ENCODE measurements around the gene REPS2. TPM values are rescaled to one million over a fixed set of nuclear protein-coding genes. Genes with fewer than 3 reads are reported as not detected.

The REPS2 gene
- total RNA-seq, 1 experiment from 2014 or later, result 3.7 TPM

- no peak overlapping the region for H4K8ac ChIP-seq (replicated peaks; ENCODE audit: insufficient read length, low read depth, low read length)
- no peaks in the 10 kb centered on the region for H3K4me1 ChIP-seq (ENCODE audit: insufficient read depth, low read length)
- no peak for DNase-seq
- no peak overlapping the region for H3K18ac ChIP-seq (ENCODE audit: insufficient read length, low read depth, low read length)
- H4K20me1 ChIP-seq (ENCODE audit: control insufficient read depth, insufficient read depth, insufficient read length), result no peaks in the 10 kb centered on the region
- no peak overlapping the region for H3K56ac ChIP-seq (ENCODE audit: insufficient read length, low read depth, low read length)
- H2BK15ac ChIP-seq (ENCODE audit: low read depth, low read length), result no peak overlapping the region
- no peak overlapping the region for H2BK120ac ChIP-seq (ENCODE audit: low read depth, low read length, poor library complexity, severe bottlenecking)
- H4K5ac ChIP-seq (ENCODE audit: insufficient read length, low read depth, low read length), result no peak overlapping the region
- Mint-ChIP-seq H3K36me3 (ENCODE audit: insufficient read depth in 1 of 3, low read depth in 3 of 3) (no peaks in the 10 kb centered on the region), H3K4me3 (no peak overlapping the region), H3K4me1 (peaks cover 12 to 15% of the 10 kb centered on the region in 2 experiments; a peak in 3 of 4 replicates), H3K27me3 (ENCODE audit: low read depth) (peaks cover 12% of the 10 kb centered on the region), H3K9me3 (peaks cover 6 to 8% of the 10 kb centered on the region in 2 experiments; a peak in 4 of 5 replicates), H3K27ac (no peak overlapping the region)
- no peak overlapping the region for H3K4ac ChIP-seq (ENCODE audit: low read depth, low read length)
- H4K91ac ChIP-seq (ENCODE audit: insufficient read length, low read depth, low read length), result no peak overlapping the region
- H3T11ph ChIP-seq (ENCODE audit: low read length), result no peak overlapping the region
- WGBS (ENCODE audit: extremely low coverage, insufficient read length, low lambda C conversion rate), result no CpG with 5 or more reads among the region's 3 CpGs
- no peak overlapping the region for H2BK20ac ChIP-seq (ENCODE audit: low read depth, low read length, poor library complexity, severe bottlenecking)
- no peak overlapping the region for H2BK5ac ChIP-seq (ENCODE audit: insufficient read length, low read length)
- H3K27ac ChIP-seq (ENCODE audit: insufficient read length, low read depth, low read length), result no peak overlapping the region
- no peak overlapping the region for H2AK5ac ChIP-seq (ENCODE audit: insufficient read length, low read length)
- no peak overlapping the region for H3K14ac ChIP-seq (ENCODE audit: insufficient read depth, low read length)
- H3K9ac ChIP-seq (ENCODE audit: extremely low read depth, insufficient read length, low read length), result no peak overlapping the region
- H3K9me3 ChIP-seq (ENCODE audit: control insufficient read depth, low read depth, low read length), result no peaks in the 10 kb centered on the region
- H3K23me2 ChIP-seq (ENCODE audit: insufficient read length, low read depth, low read length, poor library complexity, severe bottlenecking), result no peaks in the 10 kb centered on the region
- no peaks in the 10 kb centered on the region for H3K79me1 ChIP-seq (ENCODE audit: insufficient read depth, low read depth, low read length, poor library complexity, severe bottlenecking)
- H3K79me2 ChIP-seq (ENCODE audit: insufficient read depth, low read length), result no peaks in the 10 kb centered on the region
- no peaks in the 10 kb centered on the region for H3K27me3 ChIP-seq (ENCODE audit: insufficient read depth, low read length)
- no peak overlapping the region for H3K4me2 ChIP-seq (ENCODE audit: insufficient read depth, insufficient read length, low read length)
- no peak overlapping the region for H2BK12ac ChIP-seq (ENCODE audit: insufficient read length, low read depth, low read length)
- no peak for TF ChIP-seq CTCF (conservative IDR thresholded peaks at IDR 0.05)
- no peak overlapping the region for H3K23ac ChIP-seq (ENCODE audit: insufficient read length, low read depth, low read length)
- no peak overlapping the region for H2AFZ ChIP-seq (ENCODE audit: low read length)
Measured at GRCh38 chrX:16992445-16992844, 46.0 kb downstream of the REPS2 start.
